Tibial nerve (tissue), 4 donors: ENCODE measurements around the gene ATOH8. TPM values are rescaled to one million over a fixed set of nuclear protein-coding genes. Genes with fewer than 3 reads are reported as not detected.

Experiments
- DNase-seq, 2 donors: peaks; one replicate each; pipeline ENCODE4 v3.0.0-alpha.2; 2019; ENCODE audit warnings: low spot score in 2 of 2
- H3K27ac ChIP-seq, 4 donors: fragments of 200-600 bp; sonication (generic) in 3 of 4; one replicate each; pipeline ENCODE4 v1.5.1; 2017 to 2019; ENCODE audit warnings: mild to moderate bottlenecking in 1 of 4
- H3K27me3 ChIP-seq, 2 donors: fragments of 200-600 bp; sonication (generic) in 1 of 2; one replicate each; pipeline versions ENCODE4 v1.5.1 to v1.6.0; 2017 to 2019
- H3K36me3 ChIP-seq, 3 donors: fragments of 200-600 bp; sonication (generic); one replicate each; pipeline ENCODE4 v1.5.1; 2018 to 2019
- H3K4me1 ChIP-seq, 4 donors: fragments of 200-600 bp; sonication (generic) in 3 of 4; one replicate each; pipeline ENCODE4 v1.5.1; 2017 to 2019
- H3K4me3 ChIP-seq, 4 donors: fragments of 200-600 bp; sonication (generic) in 3 of 4; one replicate each; pipeline ENCODE4 v1.5.1; 2017 to 2019; ENCODE audit warnings: mild to moderate bottlenecking in 1 of 4, moderate library complexity in 1 of 4
- H3K9me3 ChIP-seq, 4 donors: fragments of 200-600 bp; sonication (generic) in 3 of 4; one replicate each; pipeline ENCODE4 v1.5.1; 2017 to 2019
- EP300 ChIP-seq, 2 donors: sonication (generic); formaldehyde crosslinking; IDR thresholded peaks; one replicate each; pipeline ENCODE4 v1.6.1; 2017; ENCODE audit warnings: antibody characterized with exemption in 2 of 2, mild to moderate bottlenecking in 1 of 2
- POLR2A ChIP-seq, 2 donors: fragments of 450-650 bp; IDR thresholded peaks; one replicate each; pipeline ENCODE4 v1.6.1; 2017; ENCODE audit warnings: antibody characterized with exemption in 2 of 2, mild to moderate bottlenecking in 2 of 2, moderate library complexity in 2 of 2
- WGBS, 2 donors: methylation state at CpG; one replicate each; pipeline ENCODE4 v1.1.5; 2018; 5-methylcytosine and 5-hydroxymethylcytosine counted together
- total RNA-seq, 4 donors: library from RNA; depleted of rRNA; stranded (reverse); fragments of >200 nt; gene quantifications; one replicate each; pipeline ENCODE4 v1.1.0, GENCODE V29; 2016
- TF ChIP-seq, protein P1 (sequence below), 5 experiments: fragments of 200-600 bp in 3 of 5; fragments of 450-650 bp in 2 of 5; sonication (generic) in 3 of 5; IDR thresholded peaks; one replicate each; pipeline ENCODE4 v1.5.1; 2016 to 2019; ENCODE audit warnings: antibody characterized with exemption in 5 of 5, mild to moderate bottlenecking in 3 of 5, moderate library complexity in 2 of 5

The ATOH8 gene
- total RNA-seq, 4 donors from 2014 or later: 98.0 to 170 (median 119) TPM

DNA sequence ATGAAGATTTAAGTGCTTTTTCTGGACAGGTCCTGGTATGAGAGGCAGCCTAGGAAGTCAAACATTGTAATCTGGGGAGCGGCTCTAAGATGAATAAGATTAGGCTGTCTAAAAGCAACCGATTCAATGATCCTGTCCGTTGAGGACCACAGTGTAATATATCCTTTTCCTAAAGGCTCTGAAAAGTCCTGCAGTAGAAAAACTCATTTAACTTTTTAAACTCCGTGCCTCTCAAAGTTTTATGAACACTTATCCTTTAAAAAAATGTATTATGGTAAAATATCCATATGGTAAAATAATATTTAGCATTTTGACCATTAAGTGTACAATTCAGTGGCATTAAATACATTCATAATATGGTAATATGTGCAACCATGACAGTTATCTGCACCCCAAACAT lies 39.8 kb downstream of the ATOH8 start:
- H3K27me3 ChIP-seq: no peaks in the 10 kb centered on the region
- H3K36me3 ChIP-seq: peaks cover 0 to 24% (median 0%) of the 10 kb centered on the region in 3 donors
- no peak overlapping the region for H3K4me3 ChIP-seq
- DNase-seq: no peak
- 58 to 65% methylated on average over 4 of the region's 4 CpGs for WGBS, 2 donors
- peak overlapping the region; percentile 43 to 92 (median 74) for H3K27ac ChIP-seq
- TF ChIP-seq POLR2A (IDR thresholded peaks at IDR 0.05): no peak
- peaks cover 2 to 85% (median 51%) of the 10 kb centered on the region in 4 donors for H3K4me1 ChIP-seq
- no peaks in the 10 kb centered on the region for H3K9me3 ChIP-seq

- Histone ChIP-seq H3K9me3 (no peaks in the 10 kb centered on the region), H3K27ac (peak overlapping the region; percentile 54 to 92 (median 74)), H3K36me3 (peaks cover 0 to 19% (median 0%) of the 10 kb centered on the region in 3 donors), H3K4me3 (no peak overlapping the region), H3K4me1 (peaks cover 2 to 86% (median 51%) of the 10 kb centered on the region in 4 donors), H3K27me3 (no peaks in the 10 kb centered on the region)
- no peak for DNase-seq
- WGBS, 2 donors: 46% methylated on average over 3 of the region's 3 CpGs
- TF ChIP-seq, protein P1, sequence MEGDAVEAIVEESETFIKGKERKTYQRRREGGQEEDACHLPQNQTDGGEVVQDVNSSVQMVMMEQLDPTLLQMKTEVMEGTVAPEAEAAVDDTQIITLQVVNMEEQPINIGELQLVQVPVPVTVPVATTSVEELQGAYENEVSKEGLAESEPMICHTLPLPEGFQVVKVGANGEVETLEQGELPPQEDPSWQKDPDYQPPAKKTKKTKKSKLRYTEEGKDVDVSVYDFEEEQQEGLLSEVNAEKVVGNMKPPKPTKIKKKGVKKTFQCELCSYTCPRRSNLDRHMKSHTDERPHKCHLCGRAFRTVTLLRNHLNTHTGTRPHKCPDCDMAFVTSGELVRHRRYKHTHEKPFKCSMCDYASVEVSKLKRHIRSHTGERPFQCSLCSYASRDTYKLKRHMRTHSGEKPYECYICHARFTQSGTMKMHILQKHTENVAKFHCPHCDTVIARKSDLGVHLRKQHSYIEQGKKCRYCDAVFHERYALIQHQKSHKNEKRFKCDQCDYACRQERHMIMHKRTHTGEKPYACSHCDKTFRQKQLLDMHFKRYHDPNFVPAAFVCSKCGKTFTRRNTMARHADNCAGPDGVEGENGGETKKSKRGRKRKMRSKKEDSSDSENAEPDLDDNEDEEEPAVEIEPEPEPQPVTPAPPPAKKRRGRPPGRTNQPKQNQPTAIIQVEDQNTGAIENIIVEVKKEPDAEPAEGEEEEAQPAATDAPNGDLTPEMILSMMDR (IDR thresholded peaks at IDR 0.05): no peak
- TF ChIP-seq POLR2A (IDR thresholded peaks at IDR 0.05) (no peak), EP300 (IDR thresholded peaks at IDR 0.05) (no peak)
These were observed 40.2 kb downstream of the ATOH8 start for GRCh38 chr2:85794038-85794441.

- H3K27ac ChIP-seq: peak overlapping the region; percentile 54 to 92 (median 66)
- H3K9me3 ChIP-seq: no peaks in the 10 kb centered on the region
- peaks cover 0 to 18% (median 0%) of the 10 kb centered on the region in 3 donors for H3K36me3 ChIP-seq
- no peak overlapping the region for H3K4me3 ChIP-seq
- DNase-seq: no peak
- peaks cover 2 to 86% (median 51%) of the 10 kb centered on the region in 4 donors for H3K4me1 ChIP-seq
- TF ChIP-seq, protein P1 (IDR thresholded peaks at IDR 0.05): no peak
- TF ChIP-seq POLR2A (IDR thresholded peaks at IDR 0.05) (no peak), EP300 (IDR thresholded peaks at IDR 0.05) (no peak)
- WGBS, 2 donors: 50 to 58% methylated on average over 13 to 14 of the region's 14 CpGs
- H3K27me3 ChIP-seq: no peaks in the 10 kb centered on the region
These were observed 40.8 kb downstream of the ATOH8 start for GRCh38 chr2:85794491-85795121.

- no peak overlapping the region for H3K4me3 ChIP-seq
- DNase-seq: no peak
These were observed 41.7 kb downstream of the ATOH8 start for GRCh38 chr2:85795331-85796045.

DNA sequence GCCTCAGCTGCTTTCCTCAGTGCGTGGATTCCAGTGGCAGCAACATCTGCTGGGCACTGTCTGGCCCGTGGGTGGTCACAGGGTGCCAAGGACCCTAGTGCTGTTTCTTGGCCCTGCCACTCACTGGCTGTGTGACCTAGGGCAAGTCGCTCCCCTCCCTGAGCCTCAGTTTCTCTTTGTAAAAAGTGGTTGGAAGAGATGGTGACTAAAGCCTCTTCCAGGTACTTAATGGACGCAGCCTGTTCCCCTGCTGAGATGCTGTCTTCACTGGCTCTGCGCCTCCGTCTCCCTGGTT lies 42.2 kb downstream of the ATOH8 start:
- Histone ChIP-seq H3K4me1 (peaks cover 2 to 76% (median 51%) of the 10 kb centered on the region in 4 donors), H3K4me3 (no peak overlapping the region)
- no peak for DNase-seq

More at GRCh38 chr2:85795331-85796045, 41.7 kb downstream of the ATOH8 start:
- H3K36me3 ChIP-seq: peaks cover 0 to 18% (median 0%) of the 10 kb centered on the region in 3 donors
- 62 to 77% methylated on average over 20 of the region's 20 CpGs for WGBS, 2 donors
- TF ChIP-seq POLR2A (IDR thresholded peaks at IDR 0.05) (no peak), EP300 (IDR thresholded peaks at IDR 0.05) (no peak)
- TF ChIP-seq, protein P1 (IDR thresholded peaks at IDR 0.05): no peak
- H3K27ac ChIP-seq: peak overlapping the region; percentile 54 to 92 (median 66)
- H3K9me3 ChIP-seq: peaks cover 0 to 2% (median 0%) of the 10 kb centered on the region in 4 donors
- H3K27me3 ChIP-seq: no peaks in the 10 kb centered on the region
- H3K4me1 ChIP-seq: peaks cover 2 to 79% (median 51%) of the 10 kb centered on the region in 4 donors

More for the DNA sequence above, 42.2 kb downstream of the ATOH8 start:
- Histone ChIP-seq H3K27me3 (no peaks in the 10 kb centered on the region), H3K9me3 (peaks cover 0 to 7% (median 0%) of the 10 kb centered on the region in 4 donors), H3K27ac (peak overlapping the region; percentile 54 to 92 (median 66)), H3K36me3 (peaks cover 0 to 19% (median 0%) of the 10 kb centered on the region in 3 donors)
- TF ChIP-seq POLR2A (IDR thresholded peaks at IDR 0.05) (no peak), EP300 (IDR thresholded peaks at IDR 0.05) (no peak)
- TF ChIP-seq, protein P1 (IDR thresholded peaks at IDR 0.05): no peak
- WGBS, 2 donors: 60 to 78% methylated on average over 6 of the region's 6 CpGs
